HG02798 (cell line): ENCODE data around the gene ZBTB7C.
A peak's percentile ranks its signal among the peaks of the same experiment; 100 is the strongest.
"Not testable (repeated sequence)": the region's sequence is repeated elsewhere in the genome, so short reads cannot be mapped to it uniquely, and the experiment has no call there.

Experiments used
- ATAC-seq: cut with Tn5 transposase; IDR thresholded peaks from one replicate; pipeline ENCODE4 v1.9.1; 2021; ENCODE audit warnings: mild to moderate bottlenecking; ENCODE audit not compliant: unreplicated experiment, poor library complexity

Gene ZBTB7C

GRCh38 chr18:48408727-48409590 lies at the start of gene ZBTB7C:
Gene ZBTB7C, minus strand, starts transcription at chr18:48409383.
- no peak for ATAC-seq

- ATAC-seq: no peak
These were observed 47.7 kb upstream of the ZBTB7C start for GRCh38 chr18:48456838-48457237.

DNA sequence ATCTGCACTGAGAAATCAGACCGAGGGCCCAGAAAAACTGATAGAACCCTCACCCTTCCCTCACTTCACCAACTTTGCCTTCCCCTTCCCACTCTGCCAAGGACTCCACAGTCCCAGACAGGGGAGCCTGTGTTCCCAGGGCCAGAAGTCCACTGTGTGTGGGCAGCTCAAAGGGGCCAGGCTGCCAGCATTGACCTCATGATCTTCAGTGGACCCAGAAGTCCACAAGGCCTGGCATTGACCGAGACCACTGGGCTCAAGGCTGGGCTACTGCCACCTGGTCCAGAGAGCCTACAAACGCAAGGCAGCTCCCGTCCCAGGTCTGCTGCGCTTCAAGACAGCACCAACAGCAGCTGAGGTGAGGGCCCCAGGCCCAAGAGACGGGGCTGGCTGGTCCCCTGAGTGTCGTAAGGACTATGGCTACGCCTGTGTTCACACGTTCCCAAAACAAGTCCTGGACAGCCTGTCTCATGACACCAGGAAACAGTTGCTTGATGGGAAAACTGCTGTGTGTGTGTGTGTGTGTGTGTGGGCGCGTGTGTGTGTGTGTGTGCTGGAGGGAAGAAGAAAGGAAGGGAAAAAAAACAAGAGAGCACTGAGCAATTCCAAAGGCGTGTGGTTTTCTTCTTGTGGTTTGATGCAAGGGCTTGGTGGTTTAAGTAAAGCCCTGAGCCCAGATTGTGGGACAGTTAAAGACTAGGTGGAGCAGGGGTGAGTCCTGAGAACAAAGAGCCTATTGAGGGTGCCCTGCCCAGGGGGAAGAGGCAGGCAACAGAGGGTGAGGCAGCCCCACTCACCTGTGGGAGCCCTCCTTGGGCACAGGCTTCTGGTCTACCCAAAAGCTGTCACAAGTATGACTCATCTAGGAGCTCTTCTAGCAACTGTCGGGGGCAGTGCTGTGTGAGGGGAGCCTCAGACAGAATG lies 46.6 kb upstream of the ZBTB7C start:
- ATAC-seq: no peak

- ATAC-seq: no peak
These were observed 45.1 kb upstream of the ZBTB7C start for GRCh38 chr18:48454261-48454757.

DNA sequence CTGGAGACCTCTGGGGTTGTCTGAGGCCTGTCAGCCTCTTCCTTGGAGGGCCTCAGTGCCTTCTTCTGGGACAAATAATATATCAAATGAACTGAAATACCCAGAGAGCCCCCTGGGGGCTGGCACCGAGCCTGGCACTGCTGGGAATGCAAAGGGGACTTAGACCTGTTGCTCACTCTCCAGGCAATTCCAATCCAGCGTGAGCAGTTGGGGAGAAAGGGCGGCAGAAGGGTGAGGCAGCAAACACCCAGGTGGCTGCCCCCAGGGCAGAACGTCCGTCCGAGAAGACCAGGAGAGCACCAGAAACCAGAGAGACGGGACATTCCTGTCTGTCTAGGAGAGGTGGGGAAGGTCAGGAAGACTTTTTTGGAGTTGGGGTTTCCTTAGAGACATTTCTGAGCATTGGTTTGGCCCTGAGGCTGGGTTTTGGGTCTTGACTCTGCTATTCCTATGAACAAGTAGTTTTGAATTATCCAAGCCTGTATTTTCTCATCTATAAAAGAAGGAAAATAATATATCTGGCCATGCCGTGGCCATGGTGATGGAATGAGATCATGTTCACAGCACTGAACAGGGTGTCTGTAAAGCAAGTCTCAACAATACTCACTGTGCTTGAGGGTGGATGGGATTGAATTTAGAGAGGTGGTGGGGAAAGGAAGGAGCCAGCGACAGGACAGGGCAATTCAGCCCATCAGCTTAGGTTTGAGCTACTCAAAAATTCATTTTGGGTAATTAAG lies 44.3 kb upstream of the ZBTB7C start:
- ATAC-seq: no peak

DNA sequence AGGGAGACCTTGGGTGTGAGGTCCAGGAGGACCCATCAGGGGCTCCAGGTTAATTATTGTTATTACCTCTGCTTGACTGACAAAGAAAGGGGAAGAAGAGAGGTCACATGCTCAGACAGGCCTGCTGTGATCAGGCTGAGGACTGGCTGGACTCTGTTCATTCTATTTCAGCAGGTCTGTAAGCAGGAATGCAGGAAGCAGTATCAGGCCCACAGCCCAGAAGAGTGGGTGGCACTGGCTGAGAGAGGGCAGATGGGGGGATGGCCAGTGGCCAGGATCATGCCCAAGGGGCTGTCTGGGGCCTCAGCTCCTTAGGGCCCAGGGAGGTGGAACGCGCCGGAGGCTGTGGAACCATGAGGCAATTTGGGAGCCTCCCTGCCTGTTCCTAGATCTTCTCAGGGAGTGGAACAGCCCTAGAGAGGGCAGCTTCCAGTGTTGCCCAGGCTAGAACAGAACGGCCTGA lies 43.7 kb upstream of the ZBTB7C start:
- no peak for ATAC-seq

DNA sequence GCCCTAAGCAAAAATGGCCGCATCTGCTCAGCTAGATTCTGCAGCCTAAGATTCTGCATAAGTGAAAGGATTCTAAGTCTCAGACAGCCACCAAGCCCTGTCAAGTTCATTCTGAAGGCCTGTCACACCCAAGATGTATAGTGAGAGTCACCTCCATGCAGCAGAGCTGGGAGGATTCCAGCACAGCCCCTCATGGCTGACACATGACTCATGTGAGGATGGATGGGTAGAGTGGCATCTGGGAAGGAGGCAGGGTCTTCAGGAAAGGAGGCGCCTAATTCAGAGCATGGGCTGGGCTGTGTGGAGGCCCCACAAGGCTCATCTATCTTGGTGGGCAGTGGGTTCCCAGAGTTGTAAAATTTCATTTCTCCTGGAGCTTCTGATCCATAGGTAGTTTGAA lies 41.5 kb upstream of the ZBTB7C start:
- ATAC-seq: no peak

GRCh38 chr18:48446582-48447225 lies 37.5 kb upstream of the ZBTB7C start:
- peak; percentile 68 for ATAC-seq

DNA sequence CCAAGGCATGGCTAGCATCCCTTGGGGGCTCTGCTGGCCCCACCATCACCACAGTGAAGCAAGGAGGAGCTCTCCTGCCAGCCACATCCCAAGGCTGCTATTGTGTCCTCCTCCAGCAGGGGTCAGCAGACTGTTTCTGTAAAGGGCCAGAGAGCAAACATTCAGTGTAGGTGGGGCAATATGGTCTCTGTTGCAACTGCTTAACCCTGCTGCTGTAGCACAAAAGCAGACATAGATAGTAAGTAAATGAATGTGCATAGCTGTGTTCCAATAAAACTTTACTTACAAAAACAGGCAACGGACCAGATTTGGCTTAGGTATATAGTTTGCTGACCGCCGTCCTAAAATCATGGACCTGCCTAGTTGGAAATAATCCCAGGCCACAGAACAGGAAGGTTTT lies 36.4 kb upstream of the ZBTB7C start:
- peak; percentile 75 for ATAC-seq

DNA sequence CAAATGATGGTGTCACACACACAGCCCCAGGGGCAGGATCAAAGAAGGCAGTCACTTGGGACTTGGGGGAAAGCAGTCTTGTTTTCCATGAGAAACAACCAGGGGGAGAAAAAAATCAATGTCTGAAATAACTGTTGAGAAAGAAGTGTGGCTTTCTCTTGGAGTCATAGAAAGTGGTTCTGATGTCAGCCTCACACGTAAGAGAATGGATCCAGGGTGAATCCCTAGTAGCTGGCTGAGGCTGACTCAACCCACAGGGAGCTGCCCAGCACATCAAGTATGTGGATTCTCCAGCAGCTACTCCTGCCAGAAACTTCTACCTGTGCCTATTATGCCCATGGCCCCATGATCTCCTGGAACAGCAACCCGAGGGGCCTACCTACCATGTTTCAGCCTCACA lies 33.6 kb upstream of the ZBTB7C start:
- ATAC-seq: no peak

DNA sequence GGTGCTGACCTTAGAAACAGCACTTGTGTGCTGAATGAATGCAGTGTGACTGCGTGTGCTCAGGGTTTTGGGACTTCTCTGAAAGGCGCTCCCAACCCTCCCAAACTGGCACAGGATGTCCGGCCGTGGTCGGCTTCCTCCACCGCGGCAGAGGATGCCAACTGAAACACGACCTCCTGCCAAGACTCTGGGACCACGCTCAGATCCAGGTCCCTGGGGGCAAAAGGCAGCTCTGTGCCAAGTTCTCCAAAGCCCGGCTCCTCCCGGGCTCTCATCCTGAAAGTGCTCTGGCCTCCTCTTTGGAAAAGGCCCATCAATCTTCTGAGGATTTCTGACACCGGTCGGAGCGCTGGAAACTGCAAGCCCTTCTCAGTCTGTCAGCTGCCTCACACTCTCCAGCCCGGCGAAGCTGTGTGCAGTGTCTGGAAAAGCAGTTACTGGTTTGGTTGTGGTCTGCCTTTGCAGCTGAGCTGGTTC lies 32.3 kb upstream of the ZBTB7C start:
- ATAC-seq: no peak

DNA sequence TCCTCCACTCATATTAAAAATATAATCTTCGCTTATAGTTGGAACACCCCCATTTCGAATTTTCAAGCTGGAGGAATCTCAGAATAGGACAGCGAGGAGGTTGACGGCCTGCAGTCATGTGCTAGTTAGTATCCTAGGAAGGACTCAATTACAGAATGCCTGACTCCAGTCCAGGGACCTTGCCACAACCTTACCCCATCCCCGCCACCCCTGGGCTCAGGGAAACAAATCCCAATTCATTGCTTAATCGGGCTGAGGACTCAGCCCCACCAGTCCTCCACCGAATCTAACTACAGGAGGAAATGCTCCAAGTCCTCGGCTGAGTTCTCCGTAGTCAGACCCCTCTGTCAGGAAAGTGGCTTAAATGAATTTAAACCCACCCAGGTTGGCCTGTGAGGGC lies 31.7 kb upstream of the ZBTB7C start:
- ATAC-seq: no peak

DNA sequence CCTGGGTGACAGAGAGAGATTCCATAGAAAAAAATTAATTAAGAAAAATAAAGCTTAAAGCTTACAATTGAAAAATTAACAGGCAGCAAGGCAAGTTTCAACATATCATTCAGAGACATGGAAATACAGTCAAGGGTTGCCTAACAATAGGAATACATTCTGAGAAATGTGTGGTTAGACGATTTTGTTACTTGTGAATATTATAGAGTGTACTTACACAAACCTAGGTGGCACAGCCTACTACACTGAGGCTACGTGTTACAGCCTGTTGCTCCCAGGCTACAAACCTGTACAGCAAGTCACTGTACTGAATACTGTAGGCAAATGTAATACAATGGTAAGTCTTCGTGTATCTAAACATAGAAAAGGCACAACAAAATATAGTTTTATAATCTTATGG lies 27.7 kb upstream of the ZBTB7C start:
- no peak for ATAC-seq

DNA sequence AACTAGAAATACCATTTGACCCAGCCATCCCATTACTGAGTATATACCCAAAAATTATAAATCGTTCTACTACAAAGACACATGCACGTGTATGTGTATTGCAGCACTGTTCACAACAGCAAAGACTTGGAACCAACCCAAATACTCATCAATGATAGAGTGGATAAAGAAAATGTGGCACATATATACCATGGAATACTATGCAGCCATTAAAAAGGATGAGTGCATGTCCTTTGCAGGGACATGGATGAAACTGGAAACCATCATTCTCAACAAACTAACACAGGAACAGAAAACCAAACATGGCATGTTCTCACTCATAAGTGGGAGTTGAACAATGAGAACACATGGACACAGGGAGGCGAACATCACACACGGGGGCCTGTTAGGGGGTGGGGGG lies 25.2 kb upstream of the ZBTB7C start:
- not testable (repeated sequence) for ATAC-seq

DNA sequence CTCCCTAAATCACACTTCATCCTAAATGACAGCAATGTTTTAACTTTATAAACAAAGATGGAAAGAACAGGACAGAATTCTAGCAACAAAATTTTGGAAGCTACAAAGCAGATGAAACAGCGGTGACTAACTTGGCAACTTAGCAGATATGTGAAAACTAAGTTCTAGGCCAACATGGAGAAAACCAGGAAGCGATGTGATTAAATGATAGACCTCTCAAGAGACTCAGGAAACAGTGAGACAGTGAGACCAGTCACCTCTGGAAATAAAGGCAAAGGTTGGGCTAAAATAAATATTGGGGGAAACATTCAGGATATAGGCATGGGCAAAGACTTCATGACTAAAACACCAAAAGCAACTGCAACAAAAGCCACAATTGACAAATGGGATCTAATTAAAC lies 24.4 kb upstream of the ZBTB7C start:
- no peak for ATAC-seq

- no peak for ATAC-seq
These were observed 21.0 kb upstream of the ZBTB7C start for GRCh38 chr18:48430150-48430549.

DNA sequence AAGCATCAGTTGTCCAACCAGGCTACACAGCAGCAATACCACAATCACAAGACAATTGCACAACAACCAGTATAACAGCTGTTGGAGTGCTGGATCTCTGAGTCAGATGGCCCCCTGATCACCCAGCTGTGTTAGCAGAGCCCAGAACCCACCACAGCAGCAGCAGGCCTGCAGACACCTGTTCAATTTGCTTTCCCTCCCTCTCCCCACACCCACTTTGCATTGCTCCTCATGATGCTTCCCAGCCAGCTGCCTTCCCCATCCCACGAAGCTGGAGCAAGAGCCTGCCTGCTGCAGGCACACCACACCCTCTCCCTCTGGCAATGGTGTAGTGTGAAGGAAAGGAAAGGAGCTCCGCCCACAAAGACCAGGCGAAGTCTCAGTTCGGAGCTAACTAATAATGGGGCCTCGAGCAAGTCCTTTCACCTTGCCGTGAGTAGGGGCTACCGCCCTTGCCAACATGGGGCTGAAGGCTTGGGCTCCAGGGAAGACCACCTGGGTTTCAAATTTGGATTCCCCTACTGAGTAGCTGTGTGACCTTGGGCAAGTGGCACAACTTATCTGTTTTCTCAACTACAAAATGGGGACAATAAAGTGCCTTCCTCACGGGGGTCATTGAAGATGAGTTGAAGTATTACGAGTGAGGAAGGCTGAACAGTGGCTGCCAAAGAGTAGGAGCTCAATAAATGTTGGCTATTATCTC lies 19.4 kb upstream of the ZBTB7C start:
- ATAC-seq: no peak

GRCh38 chr18:48422947-48423378 lies 13.8 kb upstream of the ZBTB7C start:
- no peak for ATAC-seq
